OCI-LY7 (cell line): Measurements from ENCODE around the gene DMC1.

Experiments used
- CTCF ChIP-seq: fragments of 200-600 bp; sonication (generic); conservative IDR thresholded peaks from 2 replicates; pipeline ENCODE4 v1.5.1; 2014; ENCODE audit warnings: mild to moderate bottlenecking, antibody characterized with exemption, low read length, moderate library complexity, mixed read lengths
- EZH2phosphoT487 ChIP-seq: fragments of 200-600 bp; sonication (generic); IDR thresholded peaks from 2 replicates; pipeline ENCODE4 v1.6.1; 2018; ENCODE audit warnings: low read depth, borderline replicate concordance, mild to moderate bottlenecking, mixed run types, antibody characterized with exemption, low read length, moderate library complexity, mixed read lengths

- TF ChIP-seq CTCF (no peak), EZH2phosphoT487 (no peak)
Observed at GRCh38 chr22:38474003-38474607, 95.9 kb downstream of the DMC1 start.
